CD14-positive monocyte (primary cell): ENCODE measurements around the gene RFX7. TPM values are rescaled to one million over a fixed set of nuclear protein-coding genes. Genes with fewer than 3 reads are reported as not detected.

Experiments used
- DNase-seq, 3 donors: peaks; one replicate each; pipeline ENCODE4 v3.0.0-alpha.2; 2011 to 2022
- H2AFZ ChIP-seq: 2 replicates; pipeline ENCODE4 v1.6.0; 2012; ENCODE audit warnings: mild to moderate bottlenecking, low read depth, low read length, inconsistent platforms; ENCODE audit not compliant: insufficient read depth, poor library complexity, severe bottlenecking
- H3K27ac ChIP-seq, 2 donors: 1 replicate in 1 of 2; 2 replicates in 1 of 2; pipeline ENCODE4 v1.5.1; 2012 to 2013; ENCODE audit warnings: low read length in 2 of 2, control low read depth in 1 of 2, inconsistent platforms in 1 of 2, low read depth in 1 of 2, mild to moderate bottlenecking in 1 of 2
- H3K27me3 ChIP-seq, 2 donors: one replicate each; pipeline versions ENCODE4 v1.6.0 to v1.6.1; 2011 to 2013; ENCODE audit warnings: low read length in 2 of 2; ENCODE audit not compliant: control insufficient read depth in 2 of 2, insufficient read depth in 2 of 2
- H3K36me3 ChIP-seq, 2 donors: replicated peaks in 1 of 2; 1 replicate in 1 of 2; 2 replicates in 1 of 2; pipeline versions ENCODE4 v1.5.1 to v1.6.1; 2012 to 2013; ENCODE audit warnings: low read length in 2 of 2, control low read depth in 1 of 2, inconsistent platforms in 1 of 2, mild to moderate bottlenecking in 1 of 2; ENCODE audit not compliant: insufficient read depth in 2 of 2, control insufficient read depth in 1 of 2
- H3K4me1 ChIP-seq, 2 donors: 1 replicate in 1 of 2; 2 replicates in 1 of 2; pipeline versions ENCODE4 v1.5.1 to v1.6.1; 2012 to 2013; ENCODE audit warnings: low read length in 2 of 2, control low read depth in 1 of 2, inconsistent platforms in 1 of 2, mild to moderate bottlenecking in 1 of 2, moderate library complexity in 1 of 2; ENCODE audit not compliant: insufficient read depth in 2 of 2, control insufficient read depth in 1 of 2
- H3K4me2 ChIP-seq: replicated peaks from 2 replicates; pipeline ENCODE3; 2012; ENCODE audit warnings: low read length, moderate library complexity, mild to moderate bottlenecking; ENCODE audit not compliant: poor library complexity, severe bottlenecking; ENCODE audit errors: extremely low read depth
- H3K4me3 ChIP-seq, 3 experiments: fragments of 200-600 bp in 1 of 3; sonication (generic) in 1 of 3; replicated peaks in 1 of 3; 1 replicate in 2 of 3; 2 replicates in 1 of 3; pipeline ENCODE4 v1.5.1; 2011 to 2013; ENCODE audit warnings: low read length in 3 of 3, mild to moderate bottlenecking in 3 of 3, control low read depth in 2 of 3, low read depth in 2 of 3, inconsistent platforms in 1 of 3, moderate library complexity in 1 of 3
- H3K79me2 ChIP-seq: 2 replicates; pipeline ENCODE4 v1.6.0; 2012; ENCODE audit warnings: mild to moderate bottlenecking, control low read depth, inconsistent platforms, low read length, moderate library complexity; ENCODE audit not compliant: insufficient read depth
- H3K9ac ChIP-seq: 2 replicates; pipeline ENCODE4 v1.6.0; 2017; ENCODE audit warnings: low read length, mild to moderate bottlenecking; ENCODE audit not compliant: insufficient read depth, poor library complexity, severe bottlenecking
- H3K9me3 ChIP-seq, 2 donors: replicated peaks in 1 of 2; 1 replicate in 1 of 2; 2 replicates in 1 of 2; pipeline versions ENCODE4 v1.5.1 to v1.6.1; 2012 to 2013; ENCODE audit warnings: low read length in 2 of 2, control low read depth in 1 of 2; ENCODE audit not compliant: control insufficient read depth in 1 of 2, insufficient read depth in 1 of 2
- H4K20me1 ChIP-seq: 2 replicates; pipeline ENCODE4 v1.6.0; 2012; ENCODE audit warnings: mild to moderate bottlenecking, low read length, control low read depth, moderate library complexity; ENCODE audit not compliant: insufficient read depth
- H3K27ac Mint-ChIP-seq, 7 donors: one replicate each; pipeline ENCODE4 v1.8.0; 2020; ENCODE audit warnings: mild to moderate bottlenecking in 7 of 7, mixed read lengths in 7 of 7, moderate library complexity in 6 of 7, inconsistent platforms in 2 of 7
- H3K27me3 Mint-ChIP-seq, 3 donors: one replicate each; pipeline ENCODE4 v1.8.0; 2021 to 2022; ENCODE audit warnings: low read depth in 3 of 3, mild to moderate bottlenecking in 3 of 3, mixed read lengths in 3 of 3, moderate library complexity in 3 of 3, inconsistent platforms in 1 of 3
- H3K36me3 Mint-ChIP-seq, 2 donors: one replicate each; pipeline ENCODE4 v1.8.0; 2020; ENCODE audit warnings: mixed read lengths in 2 of 2, inconsistent platforms in 1 of 2, mild to moderate bottlenecking in 1 of 2
- H3K4me1 Mint-ChIP-seq: one replicate; pipeline ENCODE4 v1.8.0; 2020; ENCODE audit warnings: mild to moderate bottlenecking, mixed read lengths
- H3K4me3 Mint-ChIP-seq, 2 donors: one replicate each; pipeline ENCODE4 v1.8.0; 2020; ENCODE audit warnings: mild to moderate bottlenecking in 2 of 2, mixed read lengths in 2 of 2, moderate library complexity in 1 of 2
- H3K9me3 Mint-ChIP-seq, 7 donors: one replicate each; pipeline ENCODE4 v1.8.0; 2020 to 2022; ENCODE audit warnings: mixed read lengths in 7 of 7, mild to moderate bottlenecking in 6 of 7, moderate library complexity in 6 of 7, inconsistent platforms in 2 of 7
- WGBS: methylation state at CpG from one replicate; pipeline ENCODE4 v1.1.5; 2013; ENCODE audit warnings: missing lambda C conversion rate; ENCODE audit not compliant: insufficient coverage; 5-methylcytosine and 5-hydroxymethylcytosine counted together
- intact Hi-C, 2 donors: fragments of 100-400 bp; cut with micrococcal nuclease; formaldehyde crosslinking; loops; one replicate each; pipeline versions ENCODE4 v1.15.0 to v1.15.1; 2023
- polyA plus RNA-seq, 3 donors: library from polyadenylated mRNA; depleted of rRNA in 1 of 3; unstranded in 2 of 3; stranded (reverse) in 1 of 3; fragments of 300-500 nt in 2 of 3; fragments of >200 nt in 1 of 3; fragmentation: Illumina TruSeq in 2 of 3; gene quantifications; 1 replicate in 2 of 3; 2 replicates in 1 of 3; pipeline ENCODE4 v1.2.3, GENCODE V29; 2012 to 2021
- TF ChIP-seq, protein P1 (sequence below): fragments of 200-600 bp; IDR thresholded peaks from one replicate; pipeline ENCODE4 v1.8.0; 2022; ENCODE audit warnings: antibody characterized with exemption, mild to moderate bottlenecking

The RFX7 gene
- polyA plus RNA-seq, 3 donors: 1.0 to 2.9 (median 1.2) TPM

GRCh38 chr15:56232058-56232457 lies 11.6 kb downstream of the RFX7 start:
- peaks cover 46 to 59% (median 52%) of the 10 kb centered on the region in 7 donors for H3K9me3 Mint-ChIP-seq
- intact Hi-C loops: no loop called here
- peaks cover 72% of the 10 kb centered on the region for H3K79me2 ChIP-seq

GRCh38 chr15:56228854-56229253 lies 14.8 kb downstream of the RFX7 start:
- DNase-seq: no peak
- H3K9ac ChIP-seq: no peak overlapping the region
- TF ChIP-seq, protein P1, sequence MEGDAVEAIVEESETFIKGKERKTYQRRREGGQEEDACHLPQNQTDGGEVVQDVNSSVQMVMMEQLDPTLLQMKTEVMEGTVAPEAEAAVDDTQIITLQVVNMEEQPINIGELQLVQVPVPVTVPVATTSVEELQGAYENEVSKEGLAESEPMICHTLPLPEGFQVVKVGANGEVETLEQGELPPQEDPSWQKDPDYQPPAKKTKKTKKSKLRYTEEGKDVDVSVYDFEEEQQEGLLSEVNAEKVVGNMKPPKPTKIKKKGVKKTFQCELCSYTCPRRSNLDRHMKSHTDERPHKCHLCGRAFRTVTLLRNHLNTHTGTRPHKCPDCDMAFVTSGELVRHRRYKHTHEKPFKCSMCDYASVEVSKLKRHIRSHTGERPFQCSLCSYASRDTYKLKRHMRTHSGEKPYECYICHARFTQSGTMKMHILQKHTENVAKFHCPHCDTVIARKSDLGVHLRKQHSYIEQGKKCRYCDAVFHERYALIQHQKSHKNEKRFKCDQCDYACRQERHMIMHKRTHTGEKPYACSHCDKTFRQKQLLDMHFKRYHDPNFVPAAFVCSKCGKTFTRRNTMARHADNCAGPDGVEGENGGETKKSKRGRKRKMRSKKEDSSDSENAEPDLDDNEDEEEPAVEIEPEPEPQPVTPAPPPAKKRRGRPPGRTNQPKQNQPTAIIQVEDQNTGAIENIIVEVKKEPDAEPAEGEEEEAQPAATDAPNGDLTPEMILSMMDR: no peak
- no peaks in the 10 kb centered on the region for H4K20me1 ChIP-seq
- H3K27ac ChIP-seq: no peak overlapping the region
- H3K36me3 Mint-ChIP-seq: peaks cover 30 to 58% of the 10 kb centered on the region in 2 donors
- peaks cover 34 to 55% of the 10 kb centered on the region in 2 donors for H3K9me3 ChIP-seq
- no peaks in the 10 kb centered on the region for H3K4me1 Mint-ChIP-seq
- no peaks in the 10 kb centered on the region for H3K4me1 ChIP-seq
- no peak overlapping the region for H3K4me3 ChIP-seq
- no peak overlapping the region for H2AFZ ChIP-seq
- intact Hi-C loops: no loop called here
- H3K27ac Mint-ChIP-seq: no peak overlapping the region
- no peak overlapping the region for H3K4me3 Mint-ChIP-seq
- no peak overlapping the region for H3K4me2 ChIP-seq
- peaks cover 0 to 52% of the 10 kb centered on the region in 2 donors for H3K36me3 ChIP-seq
- H3K27me3 ChIP-seq: no peaks in the 10 kb centered on the region
- peaks cover 52% of the 10 kb centered on the region for H3K79me2 ChIP-seq
- peaks cover 45 to 58% (median 54%) of the 10 kb centered on the region in 7 donors for H3K9me3 Mint-ChIP-seq
- H3K27me3 Mint-ChIP-seq: no peaks in the 10 kb centered on the region

More at GRCh38 chr15:56232058-56232457, 11.6 kb downstream of the RFX7 start:
- H3K4me1 Mint-ChIP-seq: peaks cover 6% of the 10 kb centered on the region
- H3K36me3 ChIP-seq: peaks cover 0 to 52% of the 10 kb centered on the region in 2 donors
- TF ChIP-seq, protein P1: no peak
- no peak overlapping the region for H3K27ac ChIP-seq
- no peak overlapping the region for H3K4me2 ChIP-seq
- peaks cover 34 to 58% of the 10 kb centered on the region in 2 donors for H3K9me3 ChIP-seq
- peaks cover 36 to 64% of the 10 kb centered on the region in 2 donors for H3K36me3 Mint-ChIP-seq
- H2AFZ ChIP-seq: no peak overlapping the region
- no peak overlapping the region for H3K9ac ChIP-seq
- WGBS: 94% methylated on average over 2 of the region's 3 CpGs
- H3K27me3 ChIP-seq: no peaks in the 10 kb centered on the region
- no peaks in the 10 kb centered on the region for H3K27me3 Mint-ChIP-seq
- H3K27ac Mint-ChIP-seq: no peak overlapping the region
- no peak overlapping the region for H3K4me3 ChIP-seq
- peaks cover 5% of the 10 kb centered on the region for H4K20me1 ChIP-seq
- H3K4me3 Mint-ChIP-seq: no peak overlapping the region
- no peak for DNase-seq
- H3K4me1 ChIP-seq: no peaks in the 10 kb centered on the region
